GM21526 (cell line): ENCODE measurements around the gene IGF2R.

Experiments
- ATAC-seq: cut with Tn5 transposase; IDR thresholded peaks from one replicate; pipeline ENCODE4 v1.9.1; 2021; ENCODE audit warnings: moderate library complexity; ENCODE audit not compliant: unreplicated experiment, low FRiP score

Gene IGF2R

GRCh38 chr6:160022793-160023192, 53.9 kb downstream of the IGF2R start:
- no peak for ATAC-seq

GRCh38 chr6:160024152-160024551, 55.3 kb downstream of the IGF2R start:
- no peak for ATAC-seq

- no peak for ATAC-seq
Observed at GRCh38 chr6:160027076-160027475, 58.2 kb downstream of the IGF2R start.

GRCh38 chr6:160027931-160028330, 59.0 kb downstream of the IGF2R start:
- ATAC-seq = no peak

- ATAC-seq = no peak
Observed at GRCh38 chr6:160028487-160029275, 59.8 kb downstream of the IGF2R start.

- ATAC-seq = no peak
Observed at GRCh38 chr6:160029525-160029924, 60.6 kb downstream of the IGF2R start.

- ATAC-seq = no peak
Observed at GRCh38 chr6:160030103-160030502, 61.2 kb downstream of the IGF2R start.

GRCh38 chr6:160031442-160031841, 62.6 kb downstream of the IGF2R start:
- no peak for ATAC-seq

GRCh38 chr6:160031871-160032270, 63.0 kb downstream of the IGF2R start:
- ATAC-seq = no peak

GRCh38 chr6:160032538-160032937, 63.7 kb downstream of the IGF2R start:
- no peak for ATAC-seq

GRCh38 chr6:160034036-160034930, 65.4 kb downstream of the IGF2R start:
- no peak for ATAC-seq

GRCh38 chr6:160035241-160035640, 66.4 kb downstream of the IGF2R start:
- ATAC-seq = no peak

GRCh38 chr6:160035693-160036330, 66.9 kb downstream of the IGF2R start:
- no peak for ATAC-seq

GRCh38 chr6:160036331-160036695, 67.4 kb downstream of the IGF2R start:
- no peak for ATAC-seq

- ATAC-seq = no peak
Observed at GRCh38 chr6:160036790-160037206, 67.9 kb downstream of the IGF2R start.

- ATAC-seq = no peak
Observed at GRCh38 chr6:160038479-160038878, 69.6 kb downstream of the IGF2R start.

GRCh38 chr6:160039441-160039840, 70.6 kb downstream of the IGF2R start:
- no peak for ATAC-seq

GRCh38 chr6:160040055-160040454, 71.2 kb downstream of the IGF2R start:
- no peak for ATAC-seq

GRCh38 chr6:160040527-160041264, 71.8 kb downstream of the IGF2R start:
- ATAC-seq = no peak

GRCh38 chr6:160041608-160042007, 72.7 kb downstream of the IGF2R start:
- ATAC-seq = no peak
